Activated gamma-delta T cell treated with anti-CD3 and anti-CD28 coated beads, Interleukin-2, amount 50 U/mL, for 16 hours (primary cell): ENCODE measurements around the gene RAB10.
"Not testable (repeated sequence)": the region's sequence is repeated elsewhere in the genome, so short reads cannot be mapped to it uniquely, and the experiment has no call there.

Experiments used
- DNase-seq: peaks from one replicate; pipeline ENCODE4 v3.0.0-alpha.2; 2020; ENCODE audit warnings: low read depth

Gene RAB10

GRCh38 chr2:26157580-26157979, 123.7 kb downstream of the RAB10 start:
- DNase-seq: no peak

- DNase-seq: no peak
Observed at GRCh38 chr2:26161926-26162325, 128.0 kb downstream of the RAB10 start.

GRCh38 chr2:26162963-26163362, 129.1 kb downstream of the RAB10 start:
- no peak for DNase-seq

- no peak for DNase-seq
Observed at GRCh38 chr2:26164231-26164630, 130.3 kb downstream of the RAB10 start.

- no peak for DNase-seq
Observed at GRCh38 chr2:26164641-26165211, 130.8 kb downstream of the RAB10 start.

GRCh38 chr2:26165403-26165802, 131.5 kb downstream of the RAB10 start:
- DNase-seq: no peak

- not testable (repeated sequence) for DNase-seq
Observed at GRCh38 chr2:26166541-26166940, 132.7 kb downstream of the RAB10 start.

- DNase-seq: no peak
Observed at GRCh38 chr2:26168785-26169184, 134.9 kb downstream of the RAB10 start.

- no peak for DNase-seq
Observed at GRCh38 chr2:26169226-26169625, 135.3 kb downstream of the RAB10 start.

GRCh38 chr2:26169681-26170414, 136.0 kb downstream of the RAB10 start:
- no peak for DNase-seq

GRCh38 chr2:26170795-26171194, 136.9 kb downstream of the RAB10 start:
- DNase-seq: no peak

- no peak for DNase-seq
Observed at GRCh38 chr2:26172189-26172870, 138.4 kb downstream of the RAB10 start.

GRCh38 chr2:26172871-26173775, 139.2 kb downstream of the RAB10 start, which contains the start of gene GAREM2:
GAREM2 (plus strand) TSS chr2:26173088; CDS start chr2:26173221, 133 bp downstream.
- DNase-seq: no peak

GRCh38 chr2:26173776-26174482, 140.0 kb downstream of the RAB10 start:
- no peak for DNase-seq

GRCh38 chr2:26174691-26175465, 141.0 kb downstream of the RAB10 start:
- no peak for DNase-seq

- no peak for DNase-seq
Observed at GRCh38 chr2:26175466-26176278, 141.8 kb downstream of the RAB10 start.

- no peak for DNase-seq
Observed at GRCh38 chr2:26176279-26176615, 142.4 kb downstream of the RAB10 start.

- DNase-seq: no peak
Observed at GRCh38 chr2:26177122-26177521, 143.2 kb downstream of the RAB10 start.

GRCh38 chr2:26178246-26178645, 144.4 kb downstream of the RAB10 start:
- no peak for DNase-seq
